ENCODE data around the gene HIVEP2.
"Not testable (repeated sequence)": the region's sequence is repeated elsewhere in the genome, so short reads cannot be mapped to it uniquely, and the experiment has no call there.

HIVEP2 gene, protein sequence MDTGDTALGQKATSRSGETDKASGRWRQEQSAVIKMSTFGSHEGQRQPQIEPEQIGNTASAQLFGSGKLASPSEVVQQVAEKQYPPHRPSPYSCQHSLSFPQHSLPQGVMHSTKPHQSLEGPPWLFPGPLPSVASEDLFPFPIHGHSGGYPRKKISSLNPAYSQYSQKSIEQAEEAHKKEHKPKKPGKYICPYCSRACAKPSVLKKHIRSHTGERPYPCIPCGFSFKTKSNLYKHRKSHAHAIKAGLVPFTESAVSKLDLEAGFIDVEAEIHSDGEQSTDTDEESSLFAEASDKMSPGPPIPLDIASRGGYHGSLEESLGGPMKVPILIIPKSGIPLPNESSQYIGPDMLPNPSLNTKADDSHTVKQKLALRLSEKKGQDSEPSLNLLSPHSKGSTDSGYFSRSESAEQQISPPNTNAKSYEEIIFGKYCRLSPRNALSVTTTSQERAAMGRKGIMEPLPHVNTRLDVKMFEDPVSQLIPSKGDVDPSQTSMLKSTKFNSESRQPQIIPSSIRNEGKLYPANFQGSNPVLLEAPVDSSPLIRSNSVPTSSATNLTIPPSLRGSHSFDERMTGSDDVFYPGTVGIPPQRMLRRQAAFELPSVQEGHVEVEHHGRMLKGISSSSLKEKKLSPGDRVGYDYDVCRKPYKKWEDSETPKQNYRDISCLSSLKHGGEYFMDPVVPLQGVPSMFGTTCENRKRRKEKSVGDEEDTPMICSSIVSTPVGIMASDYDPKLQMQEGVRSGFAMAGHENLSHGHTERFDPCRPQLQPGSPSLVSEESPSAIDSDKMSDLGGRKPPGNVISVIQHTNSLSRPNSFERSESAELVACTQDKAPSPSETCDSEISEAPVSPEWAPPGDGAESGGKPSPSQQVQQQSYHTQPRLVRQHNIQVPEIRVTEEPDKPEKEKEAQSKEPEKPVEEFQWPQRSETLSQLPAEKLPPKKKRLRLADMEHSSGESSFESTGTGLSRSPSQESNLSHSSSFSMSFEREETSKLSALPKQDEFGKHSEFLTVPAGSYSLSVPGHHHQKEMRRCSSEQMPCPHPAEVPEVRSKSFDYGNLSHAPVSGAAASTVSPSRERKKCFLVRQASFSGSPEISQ (N-terminal part only)

DNA sequence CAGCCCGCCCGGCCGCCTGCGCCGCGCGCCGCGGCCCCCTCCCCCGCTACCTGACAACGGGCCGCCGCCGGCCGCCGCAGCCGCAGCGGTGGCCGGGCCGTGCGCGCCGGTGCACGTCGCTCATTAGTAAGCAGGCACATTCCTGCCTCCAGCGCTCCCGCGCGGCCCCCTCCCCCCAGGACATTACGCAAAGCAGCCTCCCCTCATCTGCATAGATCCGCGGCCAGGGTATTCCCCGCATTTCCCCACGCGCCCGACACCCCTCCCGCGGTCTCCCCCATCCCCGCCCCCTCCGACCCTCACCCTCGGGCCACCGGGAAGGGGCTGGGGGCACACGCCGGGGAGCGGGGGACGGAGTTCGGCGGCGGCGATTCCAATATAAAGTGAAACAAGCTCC, at the start of gene HIVEP2:
Gene HIVEP2 (minus strand): TSS at position 128 of the 397 bp plus-strand sequence. CDS start 170,438 bp downstream, outside the sequence.
- peak; percentile 75 to 79 for DNase-seq (ENCODE audit: extremely low read depth in 1 of 2, low read depth in 1 of 2)

DNA sequence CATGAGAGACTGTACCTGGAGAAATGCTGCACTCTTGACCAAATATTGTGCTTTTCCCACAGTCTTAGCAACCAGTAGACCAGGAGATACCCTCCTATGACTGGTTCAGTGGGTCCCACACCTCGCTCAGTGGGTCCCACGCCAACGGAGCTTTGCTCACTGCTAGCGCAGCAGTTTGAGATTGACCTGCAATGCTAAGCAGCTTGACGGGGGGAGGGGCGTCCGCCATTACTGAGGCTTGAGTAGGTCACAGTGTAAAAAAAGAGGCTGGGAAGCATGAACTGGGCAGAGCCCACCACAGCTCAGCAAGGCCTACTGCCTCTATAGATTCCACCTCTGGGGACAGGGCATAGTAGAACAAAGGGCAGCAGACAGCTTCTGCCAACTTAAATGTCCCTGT, 49.0 kb upstream of the HIVEP2 start:
- DNase-seq (ENCODE audit: extremely low read depth in 1 of 2, low read depth in 1 of 2), result no peak

DNA sequence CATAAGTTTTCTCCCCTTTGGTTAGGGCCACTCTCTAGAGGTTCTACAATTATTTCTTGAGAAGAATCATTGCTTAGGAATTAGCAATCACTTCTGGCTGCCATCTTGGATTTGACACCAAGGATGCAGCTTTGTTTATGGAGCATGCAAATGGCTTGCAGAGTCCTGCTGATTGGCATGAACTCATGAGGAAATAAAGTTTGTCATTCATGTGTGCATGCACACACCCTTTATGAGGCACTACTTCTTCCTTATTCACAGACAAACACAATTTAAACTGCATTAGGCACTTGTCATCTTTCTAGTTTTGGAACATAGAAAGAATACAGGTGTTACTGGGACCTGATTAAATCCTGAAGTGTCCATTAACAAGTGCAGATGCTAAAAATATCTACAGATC, 42.5 kb upstream of the HIVEP2 start:
- no peak for DNase-seq (ENCODE audit: extremely low read depth in 1 of 2, low read depth in 1 of 2)

DNA sequence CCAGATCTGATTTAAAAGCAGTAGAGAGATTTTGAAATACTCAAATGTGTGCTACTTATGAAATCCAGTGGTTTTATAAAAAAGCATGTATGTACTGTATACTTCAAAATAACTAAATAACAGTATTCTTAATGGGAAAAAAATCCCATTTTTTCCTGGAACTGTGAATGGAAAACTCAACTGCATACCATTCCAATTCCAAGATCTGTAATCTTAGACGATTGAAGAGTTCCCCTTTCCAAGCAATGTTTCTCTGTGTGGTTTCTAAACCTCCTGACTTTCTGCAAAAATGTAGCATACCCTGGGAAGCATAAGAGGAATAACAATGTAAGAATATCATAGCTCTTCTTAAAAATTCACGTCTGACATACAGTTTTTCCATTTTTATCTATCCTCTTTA, 40.3 kb upstream of the HIVEP2 start:
- DNase-seq (ENCODE audit: extremely low read depth in 1 of 2, low read depth in 1 of 2), result no peak

DNA sequence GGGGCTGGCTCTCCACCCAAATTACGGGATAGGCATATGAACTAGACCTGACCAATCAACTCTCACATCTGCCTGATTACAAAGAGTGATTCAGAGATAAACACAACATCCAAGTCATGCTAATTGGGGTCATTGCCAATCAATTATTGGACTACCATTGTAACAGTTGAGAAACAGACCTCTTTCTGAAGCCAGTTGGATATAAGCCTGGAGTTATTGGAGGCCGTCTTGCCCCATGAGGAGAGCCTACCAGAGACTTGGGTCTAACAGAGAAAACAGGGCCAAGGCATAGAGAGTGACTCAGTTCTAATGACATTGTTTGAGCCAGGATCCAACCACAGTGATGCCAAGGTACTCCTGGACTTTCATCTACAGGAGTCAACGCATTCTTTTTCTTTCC, 39.4 kb upstream of the HIVEP2 start:
- DNase-seq (ENCODE audit: extremely low read depth in 1 of 2, low read depth in 1 of 2), result no peak

DNA sequence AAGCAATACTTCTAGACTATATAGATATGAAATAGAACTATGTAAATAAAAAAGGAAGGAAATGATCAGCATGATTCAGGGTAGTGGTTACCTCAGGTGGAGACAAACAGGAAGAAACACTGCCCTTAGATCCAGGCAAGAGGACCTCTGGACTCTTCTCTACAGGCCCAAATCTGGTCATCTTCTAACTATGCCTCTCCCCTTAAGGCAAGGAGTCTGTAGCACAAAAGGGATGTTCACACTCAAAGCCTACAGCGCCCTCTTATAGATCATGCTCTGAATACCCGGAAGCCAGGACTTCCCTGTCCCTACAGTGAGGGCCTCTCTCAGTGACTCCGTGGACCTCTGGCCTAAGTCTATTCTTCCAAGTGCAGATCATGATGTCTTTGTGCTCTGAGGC, 30.4 kb upstream of the HIVEP2 start:
- no peak for DNase-seq (ENCODE audit: extremely low read depth in 1 of 2, low read depth in 1 of 2)

DNA sequence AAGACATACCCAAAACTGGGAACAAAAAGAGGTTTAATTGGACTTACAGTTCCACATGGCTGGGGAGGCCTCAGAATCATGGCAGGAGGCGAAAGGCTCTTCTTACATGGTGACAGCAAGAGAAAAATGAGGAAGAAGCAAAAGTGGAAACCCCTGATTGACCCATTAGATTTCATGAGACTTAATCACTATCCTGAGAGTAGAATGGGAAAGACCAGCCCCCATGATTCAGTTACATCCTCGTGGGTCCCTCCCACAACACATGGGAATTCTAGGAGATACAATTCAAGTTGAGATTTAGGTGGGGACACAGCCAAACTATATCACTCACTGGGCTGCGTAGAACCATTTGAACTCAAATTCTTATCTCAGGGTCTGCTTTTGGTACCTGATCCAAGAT, 26.0 kb upstream of the HIVEP2 start:
- not testable (repeated sequence) for DNase-seq (ENCODE audit: extremely low read depth in 1 of 2, low read depth in 1 of 2)

DNA sequence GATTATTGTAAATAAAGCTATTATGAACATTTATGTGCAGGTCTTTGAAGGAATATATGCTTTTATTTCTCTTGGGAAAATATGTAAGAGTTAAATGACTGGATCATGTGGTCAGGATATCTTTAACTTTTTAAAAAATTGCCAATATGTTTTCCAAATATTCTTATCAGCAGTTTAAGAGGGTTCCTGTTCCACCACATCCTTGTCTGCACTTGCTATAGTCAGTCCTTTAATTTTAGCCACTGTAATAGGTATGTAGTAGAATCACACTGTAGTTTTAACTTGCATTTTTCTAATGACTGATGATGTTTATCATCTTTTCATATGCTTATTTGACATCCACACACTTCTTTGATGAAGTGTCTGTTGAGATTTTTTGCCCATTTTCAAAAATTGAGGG, 23.6 kb upstream of the HIVEP2 start:
- no peak for DNase-seq (ENCODE audit: extremely low read depth in 1 of 2, low read depth in 1 of 2)

DNA sequence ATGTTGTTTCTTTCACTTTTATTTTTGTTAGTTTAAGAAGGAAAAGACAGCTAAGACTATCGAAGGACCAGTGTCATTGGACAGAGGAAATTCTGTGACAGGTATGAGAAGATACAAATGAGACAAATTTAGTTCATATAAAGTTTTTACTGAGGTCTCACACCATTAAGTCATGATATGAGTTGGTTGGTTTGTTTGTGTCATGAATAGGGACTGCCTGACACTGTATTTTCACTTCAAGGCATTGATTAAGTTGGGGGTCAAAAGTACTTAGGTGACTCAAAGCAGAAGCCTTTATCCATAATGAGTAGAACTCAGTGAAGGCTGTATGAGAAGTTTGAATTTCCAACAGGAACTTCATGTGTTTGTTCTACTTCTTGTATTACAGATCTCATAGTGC, 21.3 kb upstream of the HIVEP2 start:
- no peak for DNase-seq (ENCODE audit: extremely low read depth in 1 of 2, low read depth in 1 of 2)

DNA sequence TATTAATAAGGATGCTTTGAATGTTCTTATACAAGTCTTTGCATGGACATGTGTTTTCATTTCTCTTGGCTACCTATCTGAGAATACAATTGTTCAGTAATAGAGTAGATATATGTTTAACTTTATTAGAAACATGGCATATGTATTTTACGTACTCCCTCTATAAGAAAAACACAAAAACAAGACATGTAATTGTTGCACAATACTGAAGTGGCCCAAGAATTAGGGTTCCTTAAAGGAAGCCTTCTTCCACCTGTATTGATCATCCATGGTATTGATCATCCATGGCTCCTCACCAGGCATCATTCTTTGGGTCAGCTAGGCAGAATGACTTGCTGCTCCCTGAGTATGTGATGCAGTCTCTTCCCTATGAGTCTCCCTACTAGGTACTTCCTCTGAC, 20.2 kb upstream of the HIVEP2 start:
- no peak for DNase-seq (ENCODE audit: extremely low read depth in 1 of 2, low read depth in 1 of 2)

DNA sequence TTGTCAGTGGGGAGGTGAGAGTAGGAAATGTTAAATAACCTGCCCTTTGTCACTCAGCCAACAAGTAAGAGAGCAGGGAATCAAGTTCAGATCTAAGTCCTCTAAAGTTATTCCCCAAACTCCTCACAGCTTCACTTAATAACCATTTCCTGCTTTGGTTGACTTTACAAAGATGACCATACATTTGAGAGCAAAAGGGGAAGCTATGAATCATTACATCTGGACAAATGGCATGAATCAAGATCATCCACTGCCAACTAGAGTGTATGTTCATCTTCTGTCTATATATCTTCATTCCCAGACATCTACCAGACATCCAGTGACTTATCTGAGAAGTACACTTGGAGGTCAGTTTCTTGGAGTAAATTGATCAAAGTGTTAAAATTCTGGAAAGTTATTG, 15.1 kb upstream of the HIVEP2 start:
- no peak for DNase-seq (ENCODE audit: extremely low read depth in 1 of 2, low read depth in 1 of 2)

DNA sequence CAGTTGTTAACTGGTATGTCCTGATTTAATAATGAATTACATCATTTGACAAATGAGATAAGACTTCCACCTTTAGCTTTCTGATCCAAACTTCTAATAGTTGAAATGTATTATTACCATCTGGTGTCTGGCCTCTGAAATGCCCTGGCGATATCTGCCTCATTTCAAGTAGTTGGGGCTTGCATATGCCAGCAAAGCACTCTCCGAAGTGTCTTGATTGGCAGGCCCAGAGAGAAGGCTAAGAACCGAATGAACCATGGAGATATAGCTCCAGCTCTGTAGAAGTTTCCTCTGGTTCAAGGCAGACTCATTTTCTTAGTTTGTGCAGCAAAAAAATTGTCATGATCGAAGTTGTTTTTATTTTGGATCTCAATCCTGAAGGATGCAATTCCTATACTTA, 13.4 kb upstream of the HIVEP2 start:
- DNase-seq (ENCODE audit: extremely low read depth in 1 of 2, low read depth in 1 of 2), result no peak

DNA sequence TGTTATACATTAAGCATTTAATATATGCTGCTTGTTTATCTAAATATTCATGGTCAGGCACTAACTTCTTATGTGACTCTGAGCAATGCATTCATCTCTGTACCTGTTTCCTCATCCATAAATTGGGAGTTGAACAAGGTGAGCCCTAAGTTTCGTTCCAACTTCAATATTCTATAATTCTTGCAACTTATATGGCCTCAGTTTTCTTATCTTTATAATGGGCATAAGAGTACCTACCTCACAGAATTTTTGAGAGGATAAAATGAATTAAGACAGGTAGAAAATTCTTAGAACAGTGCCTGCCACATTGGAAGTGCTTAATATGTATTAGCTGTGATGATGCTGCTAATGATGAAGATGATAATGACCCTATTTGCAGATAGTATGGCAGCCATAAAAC, 11.8 kb upstream of the HIVEP2 start:
- DNase-seq (ENCODE audit: extremely low read depth in 1 of 2, low read depth in 1 of 2), result no peak

DNA sequence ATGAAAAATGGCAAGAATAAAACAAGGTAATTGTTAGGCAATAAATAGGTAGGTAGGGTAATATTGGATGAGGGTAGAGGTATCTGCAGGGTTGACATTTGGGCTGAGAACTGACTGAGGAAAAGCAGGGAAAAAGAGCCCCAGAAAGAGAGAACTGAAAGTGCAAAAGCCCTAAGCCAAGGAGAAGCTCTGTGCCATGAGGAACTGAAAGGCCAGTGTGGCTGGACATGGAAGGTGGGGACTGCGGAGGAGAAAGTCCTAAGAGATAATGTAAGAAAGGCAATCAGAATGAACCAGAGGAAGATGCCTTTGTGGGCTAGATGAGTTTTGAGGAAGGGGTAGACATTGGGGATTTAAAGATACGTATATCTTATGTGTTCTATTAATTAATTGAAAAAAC, 9.9 kb upstream of the HIVEP2 start:
- no peak for DNase-seq (ENCODE audit: extremely low read depth in 1 of 2, low read depth in 1 of 2)

DNA sequence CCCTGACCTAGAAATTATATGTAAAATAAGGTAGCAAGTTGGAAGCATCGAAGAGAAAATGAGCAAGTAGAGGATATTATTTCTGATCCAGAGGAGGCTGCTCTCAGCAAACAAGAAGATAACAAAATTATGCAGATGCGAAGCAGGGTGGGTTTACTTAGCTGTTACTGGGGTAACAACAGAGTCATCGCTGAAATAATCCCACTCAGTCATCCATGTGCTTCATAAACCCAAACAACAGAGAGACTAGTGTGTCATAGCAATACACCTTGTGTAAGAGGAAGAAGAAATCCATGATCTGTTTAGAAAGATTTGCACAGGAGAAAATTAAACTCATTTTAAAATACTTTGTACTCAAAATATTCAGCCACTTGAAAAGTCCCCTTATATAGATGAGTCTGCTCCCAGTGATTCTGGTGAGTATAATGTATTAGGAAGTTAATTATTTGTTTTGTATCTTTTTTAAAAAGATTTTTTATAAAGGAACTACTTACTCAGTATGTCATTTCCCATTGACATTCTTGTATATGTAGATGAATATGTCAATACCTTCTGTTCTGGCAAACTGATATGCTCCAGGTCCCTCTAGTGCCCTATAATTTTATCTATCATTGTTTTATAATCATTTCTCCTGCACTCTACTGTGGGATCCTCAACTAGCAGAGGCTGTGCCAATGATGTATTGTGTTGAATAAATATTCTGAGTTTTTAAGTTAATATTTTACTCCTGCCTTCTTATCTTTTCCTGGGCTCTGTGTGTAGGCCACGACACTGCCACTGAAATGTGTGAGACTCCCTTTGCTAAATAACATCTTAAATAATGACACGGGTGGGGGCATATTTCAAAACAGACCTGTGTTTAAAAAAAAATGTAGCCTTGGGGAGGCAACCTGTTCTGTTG, 8.6 kb upstream of the HIVEP2 start:
- no peak for DNase-seq (ENCODE audit: extremely low read depth in 1 of 2, low read depth in 1 of 2)

DNA sequence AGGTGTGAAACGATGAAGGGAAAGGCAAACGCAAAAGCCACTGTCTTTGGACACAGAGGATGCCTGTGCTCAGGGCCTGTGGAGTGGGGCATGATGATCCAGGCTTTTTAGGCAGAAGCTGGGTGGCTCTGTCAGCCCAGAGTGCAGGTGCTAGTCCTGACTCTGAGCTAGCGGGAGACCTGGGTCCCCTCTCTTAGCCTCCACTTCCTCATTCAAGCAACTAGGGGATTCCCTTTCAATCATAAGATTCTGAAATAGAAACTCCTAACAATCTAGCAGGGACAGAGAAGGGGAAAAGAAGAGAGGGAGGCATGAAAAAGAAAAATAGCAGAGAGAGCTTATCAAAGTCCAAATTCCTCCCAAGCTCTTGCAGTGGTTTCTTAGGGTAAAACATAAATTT, 7.6 kb upstream of the HIVEP2 start:
- DNase-seq (ENCODE audit: extremely low read depth in 1 of 2, low read depth in 1 of 2), result no peak

DNA sequence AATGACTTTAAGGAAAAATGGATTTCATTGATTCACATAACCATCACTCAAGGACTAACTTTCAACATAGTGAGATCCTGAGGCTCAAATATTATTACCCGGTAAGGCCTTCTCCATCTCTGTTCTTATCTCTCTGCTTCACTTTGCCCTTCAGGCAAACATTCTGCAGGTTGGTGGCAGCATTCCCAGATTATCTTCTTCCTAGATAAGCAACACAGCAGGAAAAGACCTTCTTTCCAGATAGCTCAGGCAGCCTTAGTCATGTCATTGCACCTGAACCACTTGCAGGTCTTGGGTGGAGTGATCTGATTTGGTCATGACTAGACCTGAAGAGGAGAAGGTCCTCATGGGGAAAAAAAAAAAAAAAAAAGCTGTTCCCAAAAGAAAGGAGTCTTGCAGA, 5.3 kb upstream of the HIVEP2 start:
- DNase-seq (ENCODE audit: extremely low read depth in 1 of 2, low read depth in 1 of 2), result no peak

DNA sequence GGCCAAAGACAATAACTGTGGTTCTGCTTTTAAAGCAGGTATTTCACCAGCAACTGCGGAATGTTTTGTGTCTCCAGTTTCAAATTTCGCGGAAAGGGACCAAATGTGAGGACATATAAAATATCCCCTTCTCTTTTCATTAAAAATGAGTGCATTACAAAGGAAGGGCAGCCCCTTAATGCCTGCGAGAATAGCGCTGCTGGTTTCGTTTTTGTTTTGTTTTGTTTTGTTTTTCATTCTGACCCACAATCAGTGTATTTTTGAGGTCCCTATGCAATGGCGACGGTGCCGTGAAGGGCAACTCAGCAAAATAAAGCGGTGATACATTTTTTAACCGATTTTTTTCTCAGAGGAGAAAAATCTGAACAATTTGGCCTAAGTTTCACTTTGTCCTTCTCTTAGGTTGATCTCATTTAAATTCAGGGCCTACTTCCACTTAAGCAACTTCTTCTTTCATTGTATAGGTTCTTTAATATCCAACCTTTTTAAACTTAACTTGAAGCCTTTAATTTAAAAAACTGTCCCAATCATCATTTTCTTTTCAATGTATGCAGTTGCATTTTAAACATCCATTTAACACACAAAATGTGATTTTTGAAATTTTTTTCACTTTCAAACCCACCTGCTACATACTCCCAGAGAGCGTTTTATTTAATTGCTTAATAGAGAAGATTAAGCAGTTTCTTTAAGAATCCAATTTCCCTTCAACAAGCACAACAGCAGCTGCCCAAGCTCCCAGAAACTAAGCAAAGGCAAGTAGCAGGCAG, 2.9 kb upstream of the HIVEP2 start:
- DNase-seq (ENCODE audit: extremely low read depth in 1 of 2, low read depth in 1 of 2), result no peak

DNA sequence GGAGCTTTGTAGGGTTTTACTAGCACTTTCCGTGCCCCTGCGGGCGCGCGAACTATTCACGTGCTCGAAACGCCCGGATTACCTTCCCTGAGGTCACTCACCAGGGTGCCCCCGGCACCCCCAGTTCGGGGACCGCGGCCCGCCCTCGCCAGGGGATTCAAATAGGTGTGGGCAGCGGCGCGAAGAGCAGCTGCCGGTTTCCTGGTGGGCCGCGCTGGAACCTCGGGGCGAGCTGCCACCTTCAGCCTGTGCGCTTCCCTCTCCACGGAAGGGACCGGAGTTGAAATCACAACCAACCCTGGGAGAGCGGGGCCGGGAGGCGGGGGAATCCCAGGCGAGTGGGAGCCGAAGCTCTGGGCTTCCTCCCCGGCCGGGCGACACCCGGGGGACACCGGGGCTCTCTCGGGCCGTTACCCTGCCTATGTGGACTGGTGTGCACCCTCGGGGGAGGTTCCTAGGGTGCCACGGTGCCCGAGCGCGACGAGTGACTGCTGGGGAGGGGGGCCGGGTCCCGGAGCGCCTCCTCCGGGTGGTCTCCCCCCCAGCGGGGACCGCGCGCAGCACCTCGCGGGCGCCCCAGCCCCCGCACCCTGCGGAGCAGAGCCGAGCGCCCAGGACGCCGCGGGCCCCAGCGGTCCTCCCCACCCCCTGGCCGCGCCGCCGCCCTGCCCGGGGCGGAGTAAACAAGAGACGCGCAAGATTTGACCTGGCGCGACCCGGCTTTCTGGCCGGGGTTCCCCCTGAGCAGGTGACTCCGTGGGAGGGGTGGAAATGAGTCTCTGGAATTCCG, 2.1 kb upstream of the HIVEP2 start:
- peak; percentile 60 to 63 for DNase-seq (ENCODE audit: extremely low read depth in 1 of 2, low read depth in 1 of 2)
